ENCODE data around the gene OSBP2.
"Not testable (repeated sequence)": the region's sequence is repeated elsewhere in the genome, so short reads cannot be mapped to it uniquely, and the experiment has no call there.

OSBP2 gene

GRCh38 chr22:30694640-30695350 is at the start of gene OSBP2:
OSBP2 (plus strand) TSS chr22:30694874; CDS start chr22:30694910, 36 bp downstream.
- peak; percentile 27 for DNase-seq

DNA sequence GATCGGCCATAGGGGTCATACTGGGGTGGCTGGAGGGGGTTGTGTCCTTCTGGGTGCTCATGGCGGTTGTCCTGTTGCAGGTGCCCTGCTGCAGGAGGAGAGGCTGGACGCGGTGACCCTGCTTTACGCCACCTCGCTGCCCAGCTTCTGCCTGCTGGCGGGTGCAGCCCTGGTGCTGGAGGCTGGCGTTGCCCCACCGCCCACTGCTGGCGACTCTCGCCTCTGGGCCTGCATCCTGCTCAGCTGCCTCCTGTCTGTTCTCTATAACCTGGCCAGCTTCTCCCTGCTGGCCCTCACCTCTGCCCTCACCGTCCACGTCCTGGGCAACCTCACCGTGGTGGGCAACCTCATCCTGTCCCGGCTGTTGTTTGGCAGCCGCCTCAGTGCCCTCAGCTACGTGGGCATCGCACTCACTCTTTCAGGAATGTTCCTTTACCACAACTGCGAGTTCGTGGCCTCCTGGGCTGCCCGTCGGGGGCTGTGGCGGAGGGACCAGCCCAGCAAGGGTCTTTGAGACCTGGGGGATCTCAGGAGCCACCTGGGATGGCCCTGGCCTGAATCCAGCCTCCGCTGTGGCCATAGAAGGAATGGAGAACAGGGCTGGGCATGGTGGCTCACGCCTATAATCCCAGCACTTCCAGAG is 48.0 kb upstream of the OSBP2 start:
- DNase-seq = no peak

GRCh38 chr22:30647536-30647935 is 47.1 kb upstream of the OSBP2 start:
- no peak for DNase-seq

- DNase-seq = no peak
Observed at GRCh38 chr22:30648825-30649224, 45.8 kb upstream of the OSBP2 start.

- peak; percentile 85 for DNase-seq
Observed at GRCh38 chr22:30649430-30650007, 45.2 kb upstream of the OSBP2 start.

- no peak for DNase-seq
Observed at GRCh38 chr22:30650508-30651116, 44.1 kb upstream of the OSBP2 start.

DNA sequence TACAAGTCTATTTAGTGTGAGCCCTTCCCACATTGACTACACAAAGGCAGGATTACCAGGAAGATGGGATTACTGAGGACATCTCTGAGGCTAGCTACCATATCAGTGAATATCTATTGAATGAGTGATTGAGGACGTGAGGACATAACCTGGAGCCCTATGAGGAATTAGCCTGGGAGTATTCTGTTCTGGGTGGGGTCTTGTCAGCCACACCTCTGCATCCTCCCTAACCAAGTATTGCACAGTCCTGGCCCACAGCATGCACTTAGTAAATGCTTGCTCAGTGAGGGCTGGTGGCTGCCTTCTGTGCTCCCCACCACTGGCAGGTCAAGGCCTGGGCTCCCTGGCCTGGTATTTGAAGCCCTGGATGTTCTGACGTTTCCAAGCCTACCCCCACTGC is 41.8 kb upstream of the OSBP2 start:
- no peak for DNase-seq

- DNase-seq = no peak
Observed at GRCh38 chr22:30654361-30654760, 40.3 kb upstream of the OSBP2 start.

- no peak for DNase-seq
Observed at GRCh38 chr22:30655532-30655931, 39.1 kb upstream of the OSBP2 start.

DNA sequence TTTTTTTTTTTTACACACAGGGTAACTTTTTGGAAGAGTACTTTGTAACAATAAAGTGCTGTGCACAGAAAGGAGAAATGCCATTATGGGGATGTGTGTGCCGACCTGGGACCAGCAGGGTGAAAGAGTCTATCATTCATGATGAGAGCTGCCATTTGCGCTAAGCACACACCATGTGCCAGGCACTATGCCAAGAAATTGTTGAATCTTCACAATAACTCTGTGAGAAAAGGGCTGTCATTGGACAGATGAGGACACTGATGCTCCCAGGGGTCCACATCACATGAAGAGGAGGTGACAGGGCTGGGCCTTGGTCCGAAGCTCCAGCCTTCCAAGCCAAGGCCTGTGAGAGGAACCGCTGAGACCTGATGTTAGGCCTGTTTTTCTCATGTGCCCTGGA is 32.6 kb upstream of the OSBP2 start:
- DNase-seq = no peak

- no peak for DNase-seq
Observed at GRCh38 chr22:30664798-30665197, 29.9 kb upstream of the OSBP2 start.

GRCh38 chr22:30665266-30665665 is 29.4 kb upstream of the OSBP2 start:
- no peak for DNase-seq

GRCh38 chr22:30665786-30666185 is 28.9 kb upstream of the OSBP2 start:
- no peak for DNase-seq

GRCh38 chr22:30667107-30667493 is 27.6 kb upstream of the OSBP2 start:
- DNase-seq = peak; percentile 11

- DNase-seq = peak; percentile 90
Observed at GRCh38 chr22:30667494-30668385, 26.9 kb upstream of the OSBP2 start, which contains the start of gene DUSP18. DUSP18 (minus strand) TSS chr22:30667875; CDS start chr22:30664003, 3,872 bp downstream.

GRCh38 chr22:30668386-30668710 is 26.3 kb upstream of the OSBP2 start:
- DNase-seq = no peak

DNA sequence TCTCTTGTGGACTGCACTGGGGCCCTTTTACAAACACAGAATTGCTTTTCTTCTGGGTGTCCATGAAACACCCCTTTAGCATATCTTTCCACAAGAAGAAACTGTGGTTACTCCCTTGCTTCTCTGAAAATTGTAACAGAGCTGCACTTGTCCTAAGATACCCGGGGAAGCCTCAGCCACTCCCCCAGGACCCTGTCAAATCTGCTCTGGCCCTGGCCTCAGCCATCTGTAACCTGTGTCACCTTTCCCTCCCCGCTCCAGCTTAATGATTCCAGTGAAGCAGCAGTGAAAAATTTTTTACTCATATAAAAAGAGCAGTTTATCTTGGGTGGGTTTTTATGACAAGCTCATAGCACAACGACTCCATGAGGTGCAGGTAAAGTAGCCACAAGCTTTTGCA is 23.6 kb upstream of the OSBP2 start:
- no peak for DNase-seq

DNA sequence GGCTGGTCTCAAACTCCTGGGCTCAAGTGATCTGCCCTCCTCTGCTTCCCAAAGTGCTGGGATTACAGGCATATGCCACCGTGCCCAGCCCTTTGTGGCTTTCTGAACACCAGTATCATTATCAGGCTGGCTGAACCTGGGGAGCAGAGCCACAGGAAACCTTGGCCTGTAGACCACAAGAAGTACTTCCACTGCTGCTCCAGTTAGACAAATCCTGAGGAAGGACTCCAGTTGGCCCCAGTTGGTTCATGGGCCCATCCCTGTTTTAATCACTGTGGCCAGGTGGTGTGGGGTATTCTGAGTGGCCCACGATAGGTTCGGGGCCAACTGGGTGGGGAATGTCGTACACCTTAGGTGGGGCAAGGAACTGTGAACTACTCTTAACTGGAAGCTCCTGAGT is 21.5 kb upstream of the OSBP2 start:
- no peak for DNase-seq

GRCh38 chr22:30674482-30674881 is 20.2 kb upstream of the OSBP2 start:
- DNase-seq = no peak

- no peak for DNase-seq
Observed at GRCh38 chr22:30675436-30675835, 19.2 kb upstream of the OSBP2 start.

DNA sequence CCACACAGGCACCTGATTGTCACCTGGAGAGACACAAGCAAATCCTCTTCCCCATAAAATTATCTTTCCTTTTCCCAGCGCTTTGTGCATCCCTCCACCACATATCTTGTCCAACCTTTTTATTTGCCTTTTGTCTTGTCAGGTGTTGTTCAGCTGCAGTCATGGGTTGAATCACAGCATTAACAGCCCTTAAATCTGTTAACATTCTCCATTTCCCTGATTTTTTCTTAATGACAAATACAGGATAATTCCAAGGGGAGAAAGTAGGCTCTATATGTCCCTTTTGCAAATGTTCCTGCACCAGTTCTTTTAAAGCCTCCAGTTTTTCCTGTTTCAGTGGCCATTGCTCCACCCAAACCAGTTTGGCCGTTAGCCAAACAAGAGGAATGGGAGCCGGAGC is 18.1 kb upstream of the OSBP2 start:
- not testable (repeated sequence) for DNase-seq

DNA sequence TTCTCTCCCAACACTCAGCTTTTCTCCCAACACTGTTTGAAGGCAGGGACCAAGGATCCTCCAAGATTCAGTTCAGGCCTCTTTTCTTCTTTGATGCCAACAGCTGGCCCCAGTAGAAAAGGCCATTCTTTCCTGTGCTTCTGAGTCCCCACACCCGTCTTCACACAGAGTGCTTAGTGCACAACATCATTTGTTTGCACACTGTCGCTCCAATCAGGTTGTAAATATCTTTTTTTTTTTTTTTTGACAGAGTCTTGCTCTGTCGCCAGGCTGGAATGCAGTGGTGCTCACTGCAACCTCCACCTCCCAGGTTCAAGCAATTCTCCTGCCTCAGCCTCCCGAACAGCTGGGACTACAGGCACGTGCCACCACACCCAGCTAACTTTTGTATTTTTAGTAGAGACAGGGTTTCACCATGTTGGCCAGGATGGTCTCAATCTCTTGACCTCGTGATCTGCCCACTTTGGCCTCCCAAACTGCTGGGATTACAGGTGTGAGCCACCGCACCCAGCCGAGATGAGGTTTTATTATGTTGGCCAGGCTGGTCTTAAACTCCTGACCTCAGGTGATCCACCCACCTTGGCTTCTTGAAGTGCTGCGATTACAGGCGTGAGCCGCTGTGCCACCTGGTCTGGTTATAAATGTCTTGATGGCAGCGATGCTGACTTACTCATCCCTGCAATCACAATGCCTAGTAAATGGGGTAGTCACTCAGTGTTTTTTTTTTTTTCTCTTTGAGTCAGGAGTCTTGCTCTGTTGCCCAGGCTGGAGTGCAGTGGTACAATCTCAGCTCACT is 14.6 kb upstream of the OSBP2 start:
- not testable (repeated sequence) for DNase-seq

Data from activated naive CD4-positive, alpha-beta T cell treated with anti-CD3 and anti-CD28 coated beads, Interleukin-2, amount 50 U/mL, for 16 hours (primary cell).